CD4-positive, alpha-beta T cell (primary cell): ENCODE results near the gene NPBWR2. TPM values are rescaled to one million over a fixed set of nuclear protein-coding genes. Genes with fewer than 3 reads are reported as not detected.
A peak's percentile ranks its signal among the peaks of the same experiment; 100 is the strongest.

ENCODE experiments used
- ATAC-seq: fragments of 200-7000 bp; cut with Tn5 transposase; one replicate; pipeline ENCODE4 v1.10.0; 2022; ENCODE audit warnings: mild to moderate bottlenecking; ENCODE audit not compliant: poor library complexity
- CTCF ChIA-PET: fragments of 350-600 bp; sonication (Branson Sonifier 250); formaldehyde crosslinking; loops from one replicate; lab custom pipeline; 2021; ENCODE audit warnings: antibody characterized with exemption, inconsistent platforms; lab: Charles Lee
- POLR2A ChIA-PET: fragments of 350-600 bp; sonication (Branson Sonifier 250); formaldehyde crosslinking; loops from one replicate; lab custom pipeline; 2021; ENCODE audit warnings: antibody characterized with exemption, inconsistent platforms; lab: Charles Lee
- DNase-seq, 14 experiments: peaks; one replicate each; pipeline ENCODE4 v3.0.0-alpha.2; 2013 to 2020; ENCODE audit warnings: mixed read lengths in 2 of 14
- H3K27ac ChIP-seq, 2 donors: one replicate each; pipeline versions ENCODE4 v1.5.1 to v1.7.0; 2013; ENCODE audit warnings: low read length in 2 of 2, low read depth in 1 of 2, mild to moderate bottlenecking in 1 of 2
- H3K27me3 ChIP-seq, 2 experiments: 1 replicate in 1 of 2; 2 replicates in 1 of 2; pipeline versions ENCODE4 v1.6.1 to v1.7.0; 2013; ENCODE audit warnings: low read length in 2 of 2, control low read depth in 1 of 2, mild to moderate bottlenecking in 1 of 2, moderate library complexity in 1 of 2; ENCODE audit not compliant: insufficient read depth in 2 of 2, control insufficient read depth in 1 of 2
- H3K36me3 ChIP-seq: one replicate; pipeline ENCODE4 v1.6.1; 2013; ENCODE audit warnings: low read length, control low read depth; ENCODE audit not compliant: insufficient read depth
- H3K4me1 ChIP-seq: one replicate; pipeline ENCODE4 v1.6.1; 2013; ENCODE audit warnings: low read length, control low read depth; ENCODE audit not compliant: insufficient read depth
- H3K4me3 ChIP-seq: one replicate; pipeline ENCODE4 v1.5.1; 2013; ENCODE audit warnings: mild to moderate bottlenecking, low read length, moderate library complexity
- H3K9me3 ChIP-seq, 2 experiments: 1 replicate in 1 of 2; 2 replicates in 1 of 2; pipeline versions ENCODE4 v1.6.1 to v1.7.0; 2013; ENCODE audit warnings: low read length in 2 of 2, mild to moderate bottlenecking in 2 of 2, control low read depth in 1 of 2, moderate library complexity in 1 of 2; ENCODE audit not compliant: control insufficient read depth in 1 of 2, insufficient read depth in 1 of 2
- H3K27ac Mint-ChIP-seq: one replicate; pipeline ENCODE4 v1.8.0; 2020; ENCODE audit warnings: mixed read lengths
- H3K27me3 Mint-ChIP-seq: one replicate; pipeline ENCODE4 v1.8.0; 2021; ENCODE audit warnings: mixed read lengths
- H3K36me3 Mint-ChIP-seq: one replicate; pipeline ENCODE4 v1.8.0; 2021; ENCODE audit warnings: low read depth, mixed read lengths
- H3K4me1 Mint-ChIP-seq: one replicate; pipeline ENCODE4 v1.8.0; 2021; ENCODE audit warnings: low read depth, mixed read lengths
- H3K4me3 Mint-ChIP-seq: one replicate; pipeline ENCODE4 v1.8.0; 2020; ENCODE audit warnings: mild to moderate bottlenecking, mixed read lengths
- H3K9me3 Mint-ChIP-seq: one replicate; pipeline ENCODE4 v1.8.0; 2020; ENCODE audit warnings: mixed read lengths
- CTCF ChIP-seq: fragments of 200-600 bp; IDR thresholded peaks from one replicate; pipeline ENCODE4 v1.8.0; 2022; ENCODE audit warnings: antibody characterized with exemption, mild to moderate bottlenecking
- intact Hi-C, 2 experiments: fragments of 100-400 bp; cut with DNase I in 1 of 2; cut with micrococcal nuclease in 1 of 2; formaldehyde crosslinking; loops; one replicate each; pipeline versions ENCODE4 v1.15.1 to v1.9.0; 2023 to 2025; cut with DNase I, micrococcal nuclease
- total RNA-seq, 174 experiments: library from RNA in 2 of 174; stranded (reverse) in 2 of 174; gene quantifications; one replicate each; pipeline ENCODE4 v1.2.3 and lab custom pipeline; 2021 to 2026

Gene NPBWR2
- total RNA-seq, 2 experiments from 2014 or later: 0.38 to 0.47 TPM

GRCh38 chr20:64067733-64068307, 39.5 kb downstream of the NPBWR2 start:
- Mint-ChIP-seq H3K4me1 (peaks cover 40% of the 10 kb centered on the region), H3K27ac (peak overlapping the region; percentile 69)

GRCh38 chr20:64067005-64067632, 40.2 kb downstream of the NPBWR2 start:
- ChIA-PET POLR2A (interaction anchor here (0.6 to 2.5 kb wide), 3 partner anchors 10 to 28 kb away, joined by 3 to 13 read pairs (median 9); partner anchors contain the start of genes OPRL1 and RGS19), CTCF (no interaction called here)

More at GRCh38 chr20:64067733-64068307, 39.5 kb downstream of the NPBWR2 start:
- Mint-ChIP-seq H3K36me3 (peaks cover 5% of the 10 kb centered on the region), H3K9me3 (no peaks in the 10 kb centered on the region), H3K4me3 (no peak overlapping the region), H3K27me3 (no peaks in the 10 kb centered on the region)
- DNase-seq (no peak), ATAC-seq (no peak)
- Histone ChIP-seq H3K36me3 (peaks cover 12% of the 10 kb centered on the region), H3K27me3 (no peaks in the 10 kb centered on the region), H3K4me1 (peaks cover 73% of the 10 kb centered on the region), H3K27ac (no peak overlapping the region), H3K4me3 (no peak overlapping the region), H3K9me3 (no peaks in the 10 kb centered on the region)
- ChIA-PET CTCF (no interaction called here), POLR2A (interaction anchor here (1.8 kb wide), 1 partner anchor 16 kb away, joined by 6 read pairs; the partner anchor contains the start of gene LKAAEAR1)
- no peak for TF ChIP-seq CTCF
- intact Hi-C loops: loop anchor here in 1 of 2 experiments (10.0 kb wide), 1 partner anchor 413 kb away; the partner anchor contains the start of genes RTEL1 and STMN3

More at GRCh38 chr20:64067005-64067632, 40.2 kb downstream of the NPBWR2 start:
- no peak for ATAC-seq
- H3K4me1 ChIP-seq: peaks cover 80% of the 10 kb centered on the region
- Mint-ChIP-seq H3K4me1 (peaks cover 40% of the 10 kb centered on the region), H3K27ac (peak overlapping the region; percentile 69), H3K9me3 (no peaks in the 10 kb centered on the region), H3K27me3 (no peaks in the 10 kb centered on the region), H3K4me3 (peak overlapping the region; percentile 30), H3K36me3 (no peaks in the 10 kb centered on the region)
- intact Hi-C loops: loop anchor here in 1 of 2 experiments (10.0 kb wide), 1 partner anchor 412 kb away; the partner anchor contains the start of genes RTEL1 and STMN3
- peaks cover 5% of the 10 kb centered on the region for H3K36me3 ChIP-seq
- no peaks in the 10 kb centered on the region for H3K27me3 ChIP-seq
- no peak overlapping the region for H3K27ac ChIP-seq
- no peak for DNase-seq
- no peak for TF ChIP-seq CTCF
- no peak overlapping the region for H3K4me3 ChIP-seq
- H3K9me3 ChIP-seq: no peaks in the 10 kb centered on the region
